Stimulated activated CD4-positive, alpha-beta T cell treated with anti-CD3 and anti-CD28 coated beads, Interleukin-15, amount 100 ng/mL, for 24 hours (primary cell): Measurements from ENCODE around the gene WDR5.
"Not testable (repeated sequence)": the region's sequence is repeated elsewhere in the genome, so short reads cannot be mapped to it uniquely, and the experiment has no call there.

ENCODE experiments used
- DNase-seq: peaks from one replicate; pipeline ENCODE4 v3.0.0-alpha.2; 2020

The WDR5 gene

GRCh38 chr9:134135343-134136117 lies at the start of gene WDR5:
TSS of gene WDR5 (plus strand) at chr9:134136082. CDS start at chr9:134139878, 3,796 bp downstream.
- peak; percentile 90 for DNase-seq

GRCh38 chr9:134088063-134088725 lies 47.7 kb upstream of the WDR5 start:
- no peak for DNase-seq

DNA sequence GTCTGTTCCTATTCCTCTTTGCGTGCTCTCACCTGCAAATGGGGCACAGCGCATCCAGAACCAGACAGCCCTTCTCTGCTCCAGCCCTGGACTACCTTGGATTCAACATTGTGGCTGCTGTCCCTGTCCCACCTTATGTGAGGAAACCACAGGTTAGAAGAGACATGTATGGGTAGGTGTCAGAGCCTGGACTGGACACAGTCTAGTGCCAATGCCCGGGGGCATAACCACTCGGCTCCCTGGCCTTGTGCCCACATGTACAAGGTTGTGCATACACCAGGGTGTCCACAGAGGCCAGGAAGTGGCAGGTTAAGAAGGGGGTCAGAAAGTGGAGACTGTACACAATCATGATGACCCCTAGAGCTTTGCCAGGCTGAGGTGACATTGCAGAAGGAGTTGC lies 45.9 kb upstream of the WDR5 start:
- DNase-seq, result no peak

DNA sequence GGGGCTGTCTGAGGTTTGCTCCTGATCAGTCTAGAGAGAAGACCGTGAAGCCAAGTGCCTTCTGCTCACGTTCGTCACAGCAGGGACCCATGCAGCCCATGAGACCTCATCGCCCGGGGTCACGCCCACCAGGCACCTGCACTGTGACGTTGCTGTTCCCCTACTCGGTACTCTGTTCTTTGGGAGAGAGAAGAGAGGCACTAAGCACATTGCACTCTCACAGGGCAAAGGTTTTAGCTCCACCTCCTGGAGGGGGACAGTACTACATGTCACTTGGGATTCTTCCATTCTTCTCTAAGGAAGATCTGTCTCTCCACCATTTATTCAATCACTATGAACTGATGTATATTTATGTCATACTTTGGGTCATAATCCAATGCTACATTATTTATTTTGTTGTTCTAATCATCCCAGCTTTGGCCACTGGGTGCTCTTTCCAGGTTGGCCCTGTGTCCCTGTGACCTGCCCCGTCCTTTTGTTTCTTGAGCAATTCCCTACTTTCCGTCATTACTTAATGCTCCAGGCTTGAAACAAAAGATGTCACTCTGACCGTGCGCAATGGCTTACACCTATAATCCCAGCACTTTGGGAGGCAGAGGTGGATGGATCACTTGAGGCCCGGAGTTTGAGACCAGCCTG lies 36.6 kb upstream of the WDR5 start:
- peak; percentile 63 for DNase-seq

- no peak for DNase-seq
Observed at GRCh38 chr9:134100040-134100439, 35.8 kb upstream of the WDR5 start.

DNA sequence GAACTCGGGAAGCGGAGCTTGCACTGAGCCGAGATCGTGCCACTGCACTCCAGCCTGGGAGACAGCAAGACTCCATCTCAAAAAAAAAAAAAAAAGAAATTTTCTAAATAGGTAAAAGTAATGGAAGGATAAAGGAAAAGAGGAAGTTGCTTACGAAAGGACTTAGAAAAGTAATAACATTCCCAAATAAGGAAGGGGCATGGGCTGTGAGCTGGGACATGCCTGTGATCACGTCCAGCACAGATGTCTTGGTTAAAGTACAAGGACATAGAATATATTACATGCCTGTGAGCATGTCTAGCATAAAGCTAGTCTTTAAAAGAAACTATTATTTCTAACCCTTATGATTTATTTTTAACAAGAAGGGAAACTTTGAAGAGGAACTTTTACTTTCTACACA lies 34.7 kb upstream of the WDR5 start:
- DNase-seq, result not testable (repeated sequence)

GRCh38 chr9:134101623-134102149 lies 34.2 kb upstream of the WDR5 start:
- DNase-seq, result no peak

GRCh38 chr9:134103391-134103998 lies 32.4 kb upstream of the WDR5 start:
- DNase-seq, result no peak

DNA sequence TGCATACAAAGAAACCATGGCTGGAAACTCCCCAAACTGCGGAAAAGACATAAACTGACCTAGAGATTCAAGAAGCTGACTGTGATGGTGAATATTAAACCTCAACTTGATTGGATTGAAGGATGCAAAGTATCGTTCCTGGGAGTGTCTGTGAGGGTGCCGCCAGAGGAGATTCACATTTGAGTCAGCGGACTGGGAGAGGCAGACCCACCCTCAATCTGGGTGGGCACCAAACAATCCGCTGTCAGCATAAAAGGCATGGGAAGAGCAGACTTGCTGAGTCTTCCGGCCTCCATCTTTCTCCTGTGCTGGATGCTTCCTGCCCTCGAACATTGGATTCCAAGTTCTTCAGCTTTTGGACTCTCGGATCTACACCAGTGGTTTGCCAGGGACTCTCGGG lies 24.8 kb upstream of the WDR5 start:
- DNase-seq, result no peak

DNA sequence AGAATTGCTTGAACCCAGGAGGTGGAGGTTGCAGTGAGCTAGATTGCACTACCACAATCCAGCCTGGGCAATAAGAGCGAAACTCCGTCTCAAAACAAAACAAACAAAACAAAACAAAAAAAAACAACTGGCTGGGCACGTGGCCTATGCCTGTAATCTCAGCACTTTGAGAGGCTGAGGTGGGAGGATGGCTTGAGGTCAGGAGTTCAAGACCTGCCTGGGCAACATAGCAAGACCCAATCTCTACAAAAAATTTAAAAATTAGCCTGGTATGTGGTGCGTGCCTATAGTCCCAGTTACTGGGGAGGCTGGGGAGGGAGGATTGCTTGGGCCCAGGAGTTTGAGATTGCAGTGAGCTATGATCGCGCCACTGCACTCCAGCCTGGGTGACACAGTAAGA lies 23.3 kb upstream of the WDR5 start:
- DNase-seq, result no peak

DNA sequence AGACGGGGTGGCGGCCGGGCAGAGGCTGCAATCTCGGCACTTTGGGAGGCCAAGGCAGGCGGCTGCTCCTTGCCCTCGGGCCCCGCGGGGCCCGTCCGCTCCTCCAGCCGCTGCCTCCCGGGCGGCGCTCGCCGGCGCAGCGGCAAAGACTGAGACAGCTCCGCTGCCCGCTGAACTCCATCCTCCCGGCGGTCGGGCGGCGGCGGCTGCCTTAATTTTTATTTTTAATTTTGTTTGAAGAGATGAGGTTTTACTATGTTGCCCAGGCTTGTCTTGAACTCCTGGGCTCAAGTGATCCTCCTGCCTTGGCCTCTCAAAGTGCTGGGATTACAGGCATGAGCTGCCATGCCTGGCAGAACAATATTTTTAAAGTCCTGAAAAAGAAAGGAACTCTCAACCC lies 16.9 kb upstream of the WDR5 start:
- not testable (repeated sequence) for DNase-seq

DNA sequence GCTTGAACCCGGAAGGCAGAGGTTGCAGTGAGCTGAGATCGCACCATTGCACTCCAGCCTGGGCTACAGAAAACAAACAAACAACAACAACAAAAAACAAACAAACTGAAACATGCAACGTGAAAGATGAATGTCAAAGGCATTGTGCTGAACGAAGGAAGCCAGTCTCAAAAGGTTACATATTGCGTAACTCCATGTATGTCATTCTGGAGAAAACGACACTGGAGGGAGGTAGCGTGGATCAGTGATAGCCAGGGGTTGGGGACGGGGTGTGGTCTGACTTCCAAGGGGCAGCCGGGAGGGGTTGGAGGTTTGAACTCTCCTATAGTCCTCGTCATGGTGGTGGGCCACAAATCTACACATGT lies 12.1 kb upstream of the WDR5 start:
- DNase-seq, result no peak

GRCh38 chr9:134125413-134126095 lies 10.3 kb upstream of the WDR5 start:
- no peak for DNase-seq

DNA sequence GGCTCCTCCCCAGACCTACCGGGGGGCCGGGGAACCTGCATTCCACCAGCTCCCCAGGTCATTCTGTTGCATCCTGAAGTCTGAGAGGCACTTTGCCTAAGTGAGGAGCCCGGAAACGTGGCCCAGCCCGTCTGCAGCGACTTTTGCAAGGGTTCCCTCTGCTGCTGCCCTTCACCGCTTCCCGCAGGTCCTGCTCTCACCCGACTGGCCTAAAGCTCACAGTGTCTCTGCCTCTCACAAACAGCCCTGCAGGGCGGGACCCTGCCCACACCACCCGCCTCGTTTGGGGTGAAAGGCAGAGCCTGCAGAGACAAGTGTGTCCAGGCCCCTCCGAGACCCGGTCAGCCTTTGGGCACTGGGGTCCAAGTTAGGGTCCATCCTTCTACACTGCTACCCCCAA lies 9.5 kb upstream of the WDR5 start:
- DNase-seq, result no peak

- DNase-seq, result no peak
Observed at GRCh38 chr9:134127065-134127580, 8.8 kb upstream of the WDR5 start.

DNA sequence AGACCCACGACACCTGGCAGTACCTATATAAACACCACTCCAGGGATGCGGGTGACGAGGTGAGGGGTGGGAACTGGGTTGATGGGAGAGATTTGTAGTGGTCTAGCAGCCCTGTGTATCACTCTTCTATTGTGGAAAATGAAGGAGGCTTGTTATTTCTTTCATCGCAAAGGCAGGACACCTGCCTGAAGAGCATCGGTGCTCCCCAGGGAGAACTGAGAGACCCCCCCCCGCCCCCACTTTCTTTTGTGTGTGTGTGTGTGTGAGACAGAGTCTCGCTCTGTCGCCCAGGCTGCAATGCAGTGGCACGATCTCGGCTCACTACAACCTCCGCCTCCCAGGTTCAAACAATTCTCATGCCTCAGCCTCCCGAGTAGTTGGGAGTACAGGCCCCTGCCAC lies 8.3 kb upstream of the WDR5 start:
- DNase-seq, result no peak

- no peak for DNase-seq
Observed at GRCh38 chr9:134128727-134129679, 6.9 kb upstream of the WDR5 start.

GRCh38 chr9:134130503-134131375 lies 5.1 kb upstream of the WDR5 start:
- DNase-seq, result no peak

GRCh38 chr9:134131471-134132207 lies 4.2 kb upstream of the WDR5 start:
- DNase-seq, result no peak
